Body of pancreas (tissue), 4 donors: ENCODE data around the gene DEFB129. TPM values are rescaled to one million over a fixed set of nuclear protein-coding genes. Genes with fewer than 3 reads are reported as not detected.
A peak's percentile ranks its signal among the peaks of the same experiment; 100 is the strongest.

Source experiments
- ATAC-seq: fragments of 150-250 bp; one replicate; pipeline ENCODE4 v1.9.1; 2016
- DNase-seq, 4 donors: peaks; one replicate each; pipeline ENCODE4 v3.0.0-alpha.2; 2019
- H3K27ac ChIP-seq, 4 donors: fragments of 200-600 bp; sonication (generic); 1 replicate in 3 of 4; 2 replicates in 1 of 4; pipeline versions ENCODE4 v1.5.1 to v1.6.1; 2016 to 2019; ENCODE audit warnings: mild to moderate bottlenecking in 1 of 4, mixed read lengths in 1 of 4, moderate library complexity in 1 of 4
- H3K27me3 ChIP-seq, 2 donors: fragments of 200-600 bp; sonication (generic); one replicate each; pipeline ENCODE4 v1.6.0; 2016; ENCODE audit warnings: mild to moderate bottlenecking in 1 of 2
- H3K36me3 ChIP-seq, 2 donors: fragments of 200-600 bp; sonication (generic); replicated peaks in 1 of 2; 2 replicates each; pipeline ENCODE4 v1.5.1; 2016; ENCODE audit warnings: low read depth in 2 of 2; ENCODE audit not compliant: insufficient read depth in 1 of 2
- H3K4me1 ChIP-seq: fragments of 200-600 bp; sonication (generic); one replicate; pipeline ENCODE4 v1.6.0; 2016
- H3K4me3 ChIP-seq, 2 donors: fragments of 200-600 bp; sonication (generic); 1 replicate in 1 of 2; 2 replicates in 1 of 2; pipeline ENCODE4 v1.5.1; 2016 to 2019
- H3K9me3 ChIP-seq, 3 donors: fragments of 200-600 bp; sonication (generic); 1 replicate in 2 of 3; 2 replicates in 1 of 3; pipeline ENCODE4 v1.5.1; 2016
- POLR2A ChIP-seq, 3 donors: fragments of 450-650 bp; IDR thresholded peaks; one replicate each; pipeline ENCODE4 v1.6.1; 2016; ENCODE audit warnings: antibody characterized with exemption in 3 of 3, mild to moderate bottlenecking in 2 of 3
- WGBS, 2 donors: methylation state at CpG; one replicate each; pipeline ENCODE4 v1.1.5; 2017; 5-methylcytosine and 5-hydroxymethylcytosine counted together
- intact Hi-C: fragments of 100-400 bp; cut with DNase I; formaldehyde crosslinking; loops from one replicate; pipeline ENCODE4 v1.15.1; 2023
- total RNA-seq, 2 donors: library from RNA; depleted of rRNA; stranded (reverse); fragments of >200 nt; gene quantifications; one replicate each; pipeline ENCODE4 v1.1.0, GENCODE V29; 2016
- TF ChIP-seq, protein P1 (sequence below), 7 experiments: fragments of 450-650 bp in 4 of 7; fragments of 200-600 bp in 3 of 7; sonication (generic) in 3 of 7; IDR thresholded peaks; one replicate each; pipeline ENCODE4 v1.5.1; 2016 to 2019; ENCODE audit warnings: antibody characterized with exemption in 7 of 7

The DEFB129 gene
- total RNA-seq, 2 donors from 2014 or later, result not detected

DNA sequence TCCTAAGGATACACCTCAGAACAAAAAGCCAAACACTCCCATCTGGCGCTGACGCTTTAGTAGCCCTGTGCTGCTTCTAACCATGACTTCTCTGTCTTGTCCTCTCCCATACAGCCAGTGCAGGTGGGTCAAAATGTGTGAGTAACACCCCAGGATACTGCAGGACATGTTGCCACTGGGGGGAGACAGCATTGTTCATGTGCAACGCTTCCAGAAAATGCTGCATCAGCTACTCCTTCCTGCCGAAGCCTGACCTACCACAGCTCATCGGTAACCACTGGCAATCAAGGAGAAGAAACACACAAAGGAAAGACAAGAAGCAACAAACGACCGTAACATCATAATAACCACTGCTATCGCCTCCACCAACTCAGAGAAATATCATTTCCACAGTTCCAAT lies 31.9 kb downstream of the DEFB129 start:
- Histone ChIP-seq H3K36me3 (no peaks in the 10 kb centered on the region), H3K27me3 (no peaks in the 10 kb centered on the region), H3K4me1 (peaks cover 13% of the 10 kb centered on the region), H3K27ac (no peak overlapping the region), H3K9me3 (no peaks in the 10 kb centered on the region), H3K4me3 (no peak overlapping the region)
- TF ChIP-seq, protein P1, sequence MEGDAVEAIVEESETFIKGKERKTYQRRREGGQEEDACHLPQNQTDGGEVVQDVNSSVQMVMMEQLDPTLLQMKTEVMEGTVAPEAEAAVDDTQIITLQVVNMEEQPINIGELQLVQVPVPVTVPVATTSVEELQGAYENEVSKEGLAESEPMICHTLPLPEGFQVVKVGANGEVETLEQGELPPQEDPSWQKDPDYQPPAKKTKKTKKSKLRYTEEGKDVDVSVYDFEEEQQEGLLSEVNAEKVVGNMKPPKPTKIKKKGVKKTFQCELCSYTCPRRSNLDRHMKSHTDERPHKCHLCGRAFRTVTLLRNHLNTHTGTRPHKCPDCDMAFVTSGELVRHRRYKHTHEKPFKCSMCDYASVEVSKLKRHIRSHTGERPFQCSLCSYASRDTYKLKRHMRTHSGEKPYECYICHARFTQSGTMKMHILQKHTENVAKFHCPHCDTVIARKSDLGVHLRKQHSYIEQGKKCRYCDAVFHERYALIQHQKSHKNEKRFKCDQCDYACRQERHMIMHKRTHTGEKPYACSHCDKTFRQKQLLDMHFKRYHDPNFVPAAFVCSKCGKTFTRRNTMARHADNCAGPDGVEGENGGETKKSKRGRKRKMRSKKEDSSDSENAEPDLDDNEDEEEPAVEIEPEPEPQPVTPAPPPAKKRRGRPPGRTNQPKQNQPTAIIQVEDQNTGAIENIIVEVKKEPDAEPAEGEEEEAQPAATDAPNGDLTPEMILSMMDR (IDR thresholded peaks at IDR 0.05), result peak in 1 of 7 experiments; percentile 15
- TF ChIP-seq POLR2A (IDR thresholded peaks at IDR 0.05), result no peak
- ATAC-seq (no peak), DNase-seq (peak in 1 of 4 donors; percentile 13)
- WGBS, 2 donors, result 47 to 63% methylated on average over 8 of the region's 8 CpGs
- intact Hi-C loops, result no loop called here

DNA sequence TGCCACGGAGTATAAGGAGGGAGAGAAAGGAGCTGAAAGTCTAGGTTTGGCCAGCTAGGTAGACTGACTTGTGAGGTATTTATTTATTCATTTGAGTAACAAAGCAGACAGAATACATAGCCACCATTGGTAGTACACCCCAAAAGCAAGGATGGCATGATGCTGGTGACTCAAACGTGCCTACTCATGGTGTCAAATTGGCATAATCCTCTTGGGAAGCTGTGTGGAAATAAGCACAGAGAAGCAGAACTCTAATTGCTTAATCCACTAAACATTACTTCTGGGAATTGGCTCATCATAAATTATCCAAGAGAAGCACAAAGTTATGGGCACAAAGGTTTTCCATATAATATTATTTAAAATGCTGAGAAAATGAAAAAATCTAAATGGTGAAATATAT lies 32.9 kb downstream of the DEFB129 start:
- intact Hi-C loops, result no loop called here
- Histone ChIP-seq H3K4me3 (no peak overlapping the region), H3K9me3 (no peaks in the 10 kb centered on the region), H3K36me3 (no peaks in the 10 kb centered on the region), H3K27me3 (no peaks in the 10 kb centered on the region), H3K27ac (no peak overlapping the region), H3K4me1 (peaks cover 13% of the 10 kb centered on the region)
- TF ChIP-seq, protein P1 (IDR thresholded peaks at IDR 0.05), result no peak
- no peak for TF ChIP-seq POLR2A (IDR thresholded peaks at IDR 0.05)
- DNase-seq, result no peak
- no peak for ATAC-seq
- WGBS, 2 donors, result 79 to 80% methylated on average over 2 of the region's 2 CpGs

DNA sequence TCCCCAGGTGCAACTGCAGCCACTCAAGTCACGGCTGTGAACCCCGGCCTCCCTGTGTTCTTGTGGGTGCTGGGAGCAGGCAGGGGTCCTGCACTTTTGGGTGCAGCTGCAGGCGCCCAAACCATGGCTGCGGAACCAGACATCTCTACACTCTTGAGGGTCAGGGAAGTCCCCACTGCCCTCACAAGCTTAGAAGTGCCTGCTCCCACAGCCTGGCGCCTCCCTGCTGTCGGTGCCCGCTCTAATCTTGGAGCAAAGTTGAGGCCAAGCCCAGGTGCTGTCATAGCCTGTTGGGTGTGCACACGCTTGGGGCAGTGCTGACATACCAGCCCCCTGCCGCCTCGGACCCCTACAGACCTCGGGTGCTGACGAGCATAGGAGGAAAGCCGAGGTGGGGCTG lies 36.6 kb downstream of the DEFB129 start:
- no peak for DNase-seq
- WGBS, 2 donors, result 29 to 45% methylated on average over 9 to 13 of the region's 13 CpGs
- Histone ChIP-seq H3K36me3 (no peaks in the 10 kb centered on the region), H3K27ac (no peak overlapping the region), H3K4me3 (no peak overlapping the region), H3K9me3 (no peaks in the 10 kb centered on the region), H3K4me1 (peaks cover 8% of the 10 kb centered on the region), H3K27me3 (no peaks in the 10 kb centered on the region)
- intact Hi-C loops, result no loop called here
- ATAC-seq, result no peak
- TF ChIP-seq, protein P1 (IDR thresholded peaks at IDR 0.05), result no peak
- no peak for TF ChIP-seq POLR2A (IDR thresholded peaks at IDR 0.05)

DNA sequence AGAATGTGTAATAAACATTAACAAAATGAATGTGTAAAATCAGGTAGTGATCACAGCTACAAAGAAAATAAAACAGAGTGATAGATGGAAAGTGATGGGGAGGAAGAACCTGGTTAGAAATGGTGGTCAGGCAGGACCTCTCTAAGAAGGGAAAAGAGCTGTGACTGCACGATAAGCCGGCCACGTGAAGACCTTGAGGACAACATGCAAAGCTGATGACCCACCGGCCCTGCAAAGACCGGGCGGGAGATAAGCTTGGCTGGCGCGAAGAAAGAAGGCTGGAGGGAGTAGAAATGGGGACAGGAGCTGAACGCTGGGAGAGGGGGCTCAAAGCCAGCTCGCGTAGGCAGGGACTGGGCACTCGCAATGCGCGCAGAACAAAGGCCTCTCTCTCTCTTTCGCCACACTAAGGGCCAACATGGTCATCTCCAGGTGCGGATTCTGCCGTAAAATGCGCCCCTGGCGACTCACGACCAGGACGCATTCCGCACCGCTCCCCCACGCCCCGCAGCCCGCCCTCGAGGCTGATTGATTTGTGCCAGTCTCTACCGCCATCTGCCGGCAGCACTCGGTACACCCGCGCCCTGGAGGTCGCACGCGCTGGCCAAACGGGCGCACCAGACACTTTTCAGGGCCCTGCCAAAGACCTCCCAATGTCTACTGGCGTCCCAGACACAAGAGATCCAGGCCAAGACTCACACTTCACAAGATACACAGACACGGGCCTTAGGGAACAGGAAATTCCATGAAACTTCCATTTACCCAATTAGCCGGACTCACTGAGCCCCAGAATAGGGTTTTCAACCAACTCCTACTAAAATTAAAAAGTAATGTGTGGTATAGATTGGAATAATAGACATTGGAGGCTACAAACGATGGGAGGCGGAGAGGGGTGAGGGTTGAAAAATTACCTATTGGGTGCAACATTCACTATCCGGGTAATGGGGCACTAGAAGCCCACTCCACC lies 39.8 kb downstream of the DEFB129 start:
- DNase-seq (peak; percentile 89 to 91 (median 90)), ATAC-seq (peak; percentile 95)
- TF ChIP-seq, protein P1 (IDR thresholded peaks at IDR 0.05), result peak; percentile 92 to 97 (median 94)
- peak in 1 of 3 donors; percentile 36 for TF ChIP-seq POLR2A (IDR thresholded peaks at IDR 0.05)
- Histone ChIP-seq H3K9me3 (no peaks in the 10 kb centered on the region), H3K27ac (no peak overlapping the region), H3K4me3 (no peak overlapping the region), H3K36me3 (no peaks in the 10 kb centered on the region), H3K4me1 (peaks cover 8% of the 10 kb centered on the region), H3K27me3 (no peaks in the 10 kb centered on the region)
- WGBS, 2 donors, result 6 to 7% methylated on average over 39 to 43 of the region's 43 CpGs
- intact Hi-C loops, result no loop called here
